ENCODE data around the gene SLC35B1. TPM values are rescaled to one million over a fixed set of nuclear protein-coding genes. Genes with fewer than 3 reads are reported as not detected.

Gene SLC35B1
- total and polyA plus RNA-seq, 8 donors: 26.3 to 59.8 (median 37.3) TPM

DNA sequence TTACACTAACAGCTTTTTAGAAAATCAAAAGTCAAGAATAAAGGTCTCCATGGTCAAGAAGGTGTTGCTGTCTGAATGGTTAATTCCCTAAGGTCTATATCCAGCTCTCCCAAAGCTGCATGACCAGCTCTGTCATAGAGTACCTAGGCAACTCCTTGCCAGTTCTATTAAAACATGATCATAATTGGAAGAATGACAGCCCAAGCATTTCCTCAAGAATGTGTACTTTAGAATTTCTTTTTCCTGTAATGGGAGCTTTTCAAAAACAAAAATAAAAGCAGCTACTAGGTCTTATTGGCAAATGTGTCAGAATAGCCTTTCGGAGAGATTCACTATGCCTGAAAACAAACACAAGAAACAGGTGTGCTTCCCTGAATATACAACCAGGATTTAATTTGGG lies 37.8 kb downstream of the SLC35B1 start:
- WGBS, 5 donors: 40 to 81% (median 52%) methylated on average over 1 of the region's 1 CpG
- intact Hi-C loops (cut with DNase I; ENCODE audit: low total_unique reads): no loop called here
- TF ChIP-seq EP300 (IDR thresholded peaks at IDR 0.05) (no peak), POLR2A (IDR thresholded peaks at IDR 0.05) (no peak), POLR2AphosphoS5 (IDR thresholded peaks at IDR 0.05) (no peak)
- TF ChIP-seq, protein P1, sequence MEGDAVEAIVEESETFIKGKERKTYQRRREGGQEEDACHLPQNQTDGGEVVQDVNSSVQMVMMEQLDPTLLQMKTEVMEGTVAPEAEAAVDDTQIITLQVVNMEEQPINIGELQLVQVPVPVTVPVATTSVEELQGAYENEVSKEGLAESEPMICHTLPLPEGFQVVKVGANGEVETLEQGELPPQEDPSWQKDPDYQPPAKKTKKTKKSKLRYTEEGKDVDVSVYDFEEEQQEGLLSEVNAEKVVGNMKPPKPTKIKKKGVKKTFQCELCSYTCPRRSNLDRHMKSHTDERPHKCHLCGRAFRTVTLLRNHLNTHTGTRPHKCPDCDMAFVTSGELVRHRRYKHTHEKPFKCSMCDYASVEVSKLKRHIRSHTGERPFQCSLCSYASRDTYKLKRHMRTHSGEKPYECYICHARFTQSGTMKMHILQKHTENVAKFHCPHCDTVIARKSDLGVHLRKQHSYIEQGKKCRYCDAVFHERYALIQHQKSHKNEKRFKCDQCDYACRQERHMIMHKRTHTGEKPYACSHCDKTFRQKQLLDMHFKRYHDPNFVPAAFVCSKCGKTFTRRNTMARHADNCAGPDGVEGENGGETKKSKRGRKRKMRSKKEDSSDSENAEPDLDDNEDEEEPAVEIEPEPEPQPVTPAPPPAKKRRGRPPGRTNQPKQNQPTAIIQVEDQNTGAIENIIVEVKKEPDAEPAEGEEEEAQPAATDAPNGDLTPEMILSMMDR (IDR thresholded peaks at IDR 0.05): no peak
- H3K27ac ChIP-seq: peak overlapping the region in 4 of 5 donors; percentile 1 to 61 (median 26)
- peaks cover 19 to 74% (median 41%) of the 10 kb centered on the region in 4 donors for H3K4me1 ChIP-seq
- no peak overlapping the region for H3K4me3 ChIP-seq
- peaks cover 0 to 23% (median 9%) of the 10 kb centered on the region in 4 donors for H3K36me3 ChIP-seq
- DNase-seq: no peak
- no peaks in the 10 kb centered on the region for H3K27me3 ChIP-seq
- H3K9me3 ChIP-seq: no peaks in the 10 kb centered on the region

DNA sequence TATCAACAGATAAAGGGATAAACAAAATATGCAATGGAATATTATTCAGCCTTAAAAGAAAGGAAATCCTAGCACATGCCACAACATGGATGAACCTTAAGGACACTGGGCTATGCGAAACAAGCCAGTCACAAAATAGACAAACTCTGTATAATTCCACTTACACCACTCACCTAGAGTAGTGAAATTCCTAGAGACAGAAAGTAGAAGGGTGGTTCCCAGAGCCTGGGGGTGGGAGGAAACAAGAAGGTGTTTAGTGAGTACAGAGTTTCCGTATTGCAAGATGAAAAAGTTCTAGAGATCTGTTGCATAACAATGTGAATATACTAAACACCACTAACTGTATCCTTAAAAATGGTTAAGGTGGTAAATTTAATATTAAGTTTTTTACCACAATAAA lies 39.9 kb downstream of the SLC35B1 start:
- Histone ChIP-seq H3K27ac (no peak overlapping the region), H3K4me1 (peaks cover 16 to 70% (median 38%) of the 10 kb centered on the region in 4 donors), H3K9me3 (no peaks in the 10 kb centered on the region), H3K36me3 (peaks cover 0 to 11% (median 8%) of the 10 kb centered on the region in 4 donors), H3K27me3 (no peaks in the 10 kb centered on the region), H3K4me3 (no peak overlapping the region)
- TF ChIP-seq, protein P1 (IDR thresholded peaks at IDR 0.05): no peak
- TF ChIP-seq POLR2A (IDR thresholded peaks at IDR 0.05): no peak
- no peak for TF ChIP-seq EP300 (IDR thresholded peaks at IDR 0.05)
- no peak for TF ChIP-seq POLR2AphosphoS5 (IDR thresholded peaks at IDR 0.05)
- 81 to 88% (median 86%) methylated on average over 2 of the region's 2 CpGs for WGBS, 5 donors
- intact Hi-C loops (cut with DNase I; ENCODE audit: low total_unique reads): no loop called here
- no peak for DNase-seq

DNA sequence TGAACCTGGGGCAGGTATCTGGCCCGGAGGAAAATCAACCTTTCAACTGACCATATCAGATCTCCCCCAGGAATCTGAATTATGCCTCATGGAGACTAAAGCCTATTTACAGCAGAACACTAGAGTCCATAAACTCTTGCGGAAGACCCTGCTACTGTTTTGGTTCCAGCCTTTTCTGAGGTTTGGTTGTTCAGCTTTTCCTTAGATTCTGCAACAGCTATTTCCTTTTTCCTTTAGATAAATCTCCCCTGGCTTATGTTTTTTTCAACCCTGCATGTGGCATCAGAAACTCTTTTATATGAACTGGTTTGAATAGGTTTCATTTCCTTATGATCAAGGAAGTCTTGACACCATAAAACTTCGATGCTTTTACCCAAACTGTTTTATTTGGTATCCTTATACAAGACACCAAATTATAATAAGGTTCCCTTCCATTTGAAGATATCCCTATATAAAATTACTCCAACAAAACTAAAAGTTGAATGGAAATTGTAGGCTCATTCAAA lies 43.0 kb downstream of the SLC35B1 start:
- H3K4me3 ChIP-seq: no peak overlapping the region
- no peaks in the 10 kb centered on the region for H3K9me3 ChIP-seq
- TF ChIP-seq POLR2AphosphoS5 (IDR thresholded peaks at IDR 0.05): no peak
- TF ChIP-seq, protein P1 (IDR thresholded peaks at IDR 0.05): no peak
- no peak for TF ChIP-seq POLR2A (IDR thresholded peaks at IDR 0.05)
- TF ChIP-seq EP300 (IDR thresholded peaks at IDR 0.05): no peak
- WGBS, 5 donors: 79 to 89% (median 85%) methylated on average over 3 of the region's 3 CpGs
- intact Hi-C loops (cut with DNase I; ENCODE audit: low total_unique reads): no loop called here
- peaks cover 0 to 48% (median 22%) of the 10 kb centered on the region in 4 donors for H3K4me1 ChIP-seq
- H3K36me3 ChIP-seq: peaks cover 0 to 11% (median 9%) of the 10 kb centered on the region in 4 donors
- no peaks in the 10 kb centered on the region for H3K27me3 ChIP-seq
- H3K27ac ChIP-seq: no peak overlapping the region
- no peak for DNase-seq

DNA sequence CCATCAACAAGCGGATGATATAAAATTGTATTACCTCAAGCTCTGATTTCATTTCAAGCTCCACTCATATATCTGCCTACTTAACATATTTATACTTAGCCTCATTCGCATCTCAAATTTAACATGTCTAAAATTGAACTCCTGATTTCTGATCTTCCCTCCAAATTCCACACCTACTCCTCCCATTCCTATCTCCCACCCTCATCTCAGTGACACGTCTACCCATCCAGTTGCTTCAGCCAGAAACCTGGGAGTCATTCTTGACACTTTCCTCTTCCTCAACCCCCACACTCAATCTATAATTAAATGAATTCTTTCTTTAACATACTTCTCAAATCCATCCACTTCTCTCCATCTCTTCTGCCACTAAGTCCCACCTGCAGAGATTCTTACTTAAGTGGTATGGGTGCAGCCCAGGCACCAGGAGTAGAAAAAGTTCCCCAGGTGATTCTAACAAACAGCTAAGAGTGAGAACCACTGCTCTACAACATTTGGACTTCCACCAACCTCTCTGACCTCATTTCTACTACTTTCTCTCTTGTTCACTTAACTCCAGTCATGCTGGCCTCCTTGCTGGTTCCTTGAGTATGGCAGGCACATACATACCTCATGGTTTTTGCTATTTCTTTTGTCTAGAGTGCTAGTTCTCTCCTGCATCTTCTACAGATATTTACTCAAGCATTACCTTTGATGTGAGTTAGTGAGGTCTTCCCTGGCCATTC lies 47.9 kb downstream of the SLC35B1 start:
- no peak overlapping the region for H3K4me3 ChIP-seq
- H3K4me1 ChIP-seq: peaks cover 0 to 55% (median 22%) of the 10 kb centered on the region in 4 donors
- intact Hi-C loops (cut with DNase I; ENCODE audit: low total_unique reads): no loop called here
- no peak for TF ChIP-seq POLR2AphosphoS5 (IDR thresholded peaks at IDR 0.05)
- H3K27me3 ChIP-seq: no peaks in the 10 kb centered on the region
- H3K27ac ChIP-seq: no peak overlapping the region
- DNase-seq: no peak
- 92 to 96% (median 95%) methylated on average over 3 of the region's 3 CpGs for WGBS, 5 donors
- peaks cover 0 to 8% (median 0%) of the 10 kb centered on the region in 4 donors for H3K36me3 ChIP-seq
- H3K9me3 ChIP-seq: no peaks in the 10 kb centered on the region

DNA sequence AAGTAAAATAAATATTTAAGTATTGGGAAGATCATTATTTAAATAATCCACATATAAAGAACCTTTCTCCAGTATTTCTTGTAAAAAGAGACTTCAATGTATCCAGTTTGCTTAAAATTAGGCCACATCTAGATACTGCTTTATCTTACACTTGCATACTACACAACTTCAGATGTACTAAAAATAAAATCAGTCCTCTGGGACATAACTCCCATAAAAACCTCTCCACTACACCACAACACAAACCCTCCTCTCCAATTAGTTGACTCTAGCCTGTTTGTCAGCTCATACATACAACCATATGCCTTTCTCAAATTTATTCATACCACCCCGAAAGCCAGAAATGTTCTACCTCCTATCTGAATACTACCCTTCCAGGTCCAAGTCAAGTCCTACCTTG lies 51.5 kb downstream of the SLC35B1 start:
- H3K27me3 ChIP-seq: no peaks in the 10 kb centered on the region
- H3K9me3 ChIP-seq: no peaks in the 10 kb centered on the region
- H3K36me3 ChIP-seq: no peaks in the 10 kb centered on the region
- no peak for DNase-seq
- H3K4me3 ChIP-seq: no peak overlapping the region
- no peak overlapping the region for H3K27ac ChIP-seq
- TF ChIP-seq POLR2AphosphoS5 (IDR thresholded peaks at IDR 0.05) (no peak), EP300 (IDR thresholded peaks at IDR 0.05) (no peak), POLR2A (IDR thresholded peaks at IDR 0.05) (no peak)
- TF ChIP-seq, protein P1 (IDR thresholded peaks at IDR 0.05): no peak
- H3K4me1 ChIP-seq: peaks cover 0 to 64% (median 18%) of the 10 kb centered on the region in 4 donors
- 81 to 96% (median 85%) methylated on average over 1 of the region's 1 CpG for WGBS, 5 donors
- intact Hi-C loops (cut with DNase I; ENCODE audit: low total_unique reads): no loop called here

Measured in stomach (tissue), 9 donors.